ENCODE measurements around the gene SCAPER.

SCAPER gene

GRCh38 chr15:76398317-76399104 is 506.6 kb downstream of the SCAPER start:
- DNase-seq: no peak

GRCh38 chr15:76393614-76394013 is 511.5 kb downstream of the SCAPER start:
- no peak for DNase-seq

- no peak for DNase-seq
Measured at GRCh38 chr15:76391847-76392246, 513.3 kb downstream of the SCAPER start.

GRCh38 chr15:76391309-76391708 is 513.8 kb downstream of the SCAPER start:
- no peak for DNase-seq

DNA sequence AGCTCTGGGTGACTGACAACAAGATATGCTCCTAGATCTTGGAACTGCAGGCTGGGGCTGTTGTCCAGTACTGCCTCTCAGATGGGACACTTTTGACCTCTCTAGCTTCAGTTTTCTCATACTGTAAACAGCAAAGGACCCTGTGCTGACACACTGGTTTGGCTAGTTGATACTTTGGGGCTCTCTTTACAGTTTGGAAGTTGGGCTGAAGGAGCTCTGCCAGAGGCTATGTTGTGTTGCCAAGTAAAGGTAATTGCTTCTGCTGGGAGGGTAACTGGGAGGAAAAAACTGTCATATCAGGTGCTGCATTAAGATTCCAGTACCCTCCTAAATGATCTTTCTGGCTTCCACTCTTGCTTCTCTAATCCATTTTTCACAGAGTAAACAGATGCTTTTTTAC is 514.6 kb downstream of the SCAPER start:
- no peak for DNase-seq

GRCh38 chr15:76386926-76387325 is 518.2 kb downstream of the SCAPER start:
- no peak for DNase-seq

GRCh38 chr15:76386178-76386577 is 519.0 kb downstream of the SCAPER start:
- no peak for DNase-seq

DNA sequence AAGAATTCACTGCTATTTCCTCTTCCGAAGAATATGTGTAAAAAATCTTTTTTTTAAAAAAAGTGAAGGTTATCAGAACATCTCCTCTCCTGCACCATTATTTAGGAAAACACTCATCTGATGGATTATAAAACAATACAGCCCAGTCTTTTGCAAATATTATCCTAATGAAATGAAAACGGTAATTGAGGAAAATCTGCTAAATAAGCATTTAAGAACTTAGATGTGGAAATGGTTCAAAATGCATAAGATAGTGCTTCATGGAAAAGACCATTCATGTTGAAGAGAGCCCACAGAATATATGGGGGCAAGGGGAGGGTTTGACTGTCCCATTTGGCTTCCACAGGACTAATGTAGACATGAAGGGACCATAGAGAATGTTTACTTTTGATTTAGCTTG is 520.7 kb downstream of the SCAPER start:
- no peak for DNase-seq

GRCh38 chr15:76382987-76383728 is 522.0 kb downstream of the SCAPER start:
- DNase-seq: no peak

- DNase-seq: no peak
Measured at GRCh38 chr15:76381366-76381765, 523.8 kb downstream of the SCAPER start.

DNA sequence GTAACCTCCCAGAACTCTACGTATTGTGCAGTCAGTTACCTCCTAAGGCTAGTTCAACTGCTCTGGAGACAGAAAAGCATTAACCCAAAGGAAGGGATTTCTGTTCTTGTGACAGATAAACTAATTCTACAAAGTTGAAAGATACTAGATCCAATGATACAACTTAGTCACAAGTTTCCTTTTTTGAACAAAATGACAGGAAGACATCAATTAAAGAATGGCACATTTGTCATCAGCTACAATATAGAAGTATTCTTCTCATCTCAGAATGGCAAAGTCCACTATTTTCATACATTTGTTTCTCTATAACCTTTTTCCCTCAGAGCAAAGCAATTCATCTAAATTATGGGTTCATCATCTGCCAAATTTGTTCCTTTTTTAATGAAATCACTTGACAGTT is 524.9 kb downstream of the SCAPER start:
- no peak for DNase-seq

- no peak for DNase-seq
Measured at GRCh38 chr15:76378691-76379090, 526.4 kb downstream of the SCAPER start.

GRCh38 chr15:76377751-76378150 is 527.4 kb downstream of the SCAPER start:
- no peak for DNase-seq

DNA sequence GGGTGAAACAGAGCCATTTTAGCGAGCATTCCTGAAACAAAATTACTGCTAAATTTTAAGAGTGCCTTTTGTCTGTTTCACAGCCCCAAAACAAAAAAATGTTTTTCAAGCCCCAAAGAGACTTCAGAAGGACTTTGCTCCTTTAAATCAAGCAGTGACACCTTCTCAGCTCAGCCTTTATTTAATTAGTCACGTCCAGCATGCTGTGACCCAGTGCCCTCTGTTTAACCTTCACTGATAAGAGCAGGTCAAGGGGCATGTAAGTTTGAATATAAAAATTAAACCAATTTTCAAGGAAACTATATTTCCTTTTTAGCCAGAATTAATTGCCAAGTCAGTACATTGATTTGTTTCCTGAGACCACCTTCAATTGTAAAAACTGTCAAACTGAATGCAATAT is 527.9 kb downstream of the SCAPER start:
- no peak for DNase-seq

GRCh38 chr15:76376816-76377215 is 528.3 kb downstream of the SCAPER start:
- no peak for DNase-seq

DNA sequence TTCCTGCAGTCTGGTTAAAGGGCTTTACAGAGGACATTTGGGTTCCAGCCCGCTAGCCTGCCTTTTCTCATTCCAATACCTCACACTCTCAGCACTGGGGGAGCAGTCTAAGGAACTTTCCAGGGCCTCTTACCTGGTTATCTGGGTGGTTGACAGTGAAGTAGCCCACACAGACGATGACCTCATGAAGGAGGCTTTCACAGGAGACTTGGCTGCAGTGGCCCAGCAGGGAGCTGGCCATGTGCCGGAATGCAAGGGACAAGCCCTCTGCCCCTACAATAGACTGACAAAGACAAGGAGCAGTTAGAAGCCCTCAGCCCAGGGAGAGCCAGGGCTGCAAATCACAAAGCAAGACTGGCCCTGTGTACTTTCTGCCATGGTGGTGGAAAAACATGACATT is 529.1 kb downstream of the SCAPER start:
- no peak for DNase-seq

- DNase-seq: no peak
Measured at GRCh38 chr15:76368122-76368621, 537.0 kb downstream of the SCAPER start.

DNA sequence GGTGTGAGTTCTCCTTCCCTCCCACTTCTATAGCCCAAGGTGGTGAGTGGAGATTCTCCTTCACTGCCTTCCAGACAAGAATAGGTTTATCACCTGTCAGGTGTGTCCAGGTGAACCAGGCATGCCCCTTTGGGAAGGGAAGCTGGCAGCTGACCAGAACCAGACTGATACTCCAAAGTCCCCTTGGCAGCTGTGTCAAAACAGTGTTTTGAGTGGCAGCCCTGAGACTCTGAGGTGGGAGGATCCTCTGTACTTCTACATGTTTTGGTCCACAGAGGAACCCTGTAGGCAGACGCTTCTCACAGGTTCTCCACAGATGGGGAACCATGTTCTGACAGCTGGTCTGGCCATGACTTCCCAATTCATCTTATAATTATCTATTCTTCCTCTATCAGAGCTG is 538.4 kb downstream of the SCAPER start:
- no peak for DNase-seq

DNA sequence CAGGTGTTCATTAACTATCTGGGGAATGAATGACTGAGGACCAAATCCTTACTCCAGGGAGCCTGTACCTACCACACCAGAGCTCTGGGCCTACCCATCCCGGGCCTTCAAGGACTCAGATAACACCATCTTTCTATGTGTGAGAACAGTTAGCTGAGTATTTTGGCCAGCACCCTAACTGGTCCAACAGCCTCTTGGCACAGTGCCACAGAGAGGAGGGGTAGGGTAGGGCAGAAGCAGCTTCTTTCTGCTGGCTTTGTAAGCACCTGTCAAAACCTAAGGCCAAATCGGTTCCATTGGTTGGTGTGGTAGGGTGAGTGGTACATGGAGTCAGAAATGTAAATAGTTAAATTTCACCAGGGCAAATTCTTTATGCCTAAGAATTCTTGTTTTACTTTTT is 541.9 kb downstream of the SCAPER start:
- DNase-seq: no peak

DNA sequence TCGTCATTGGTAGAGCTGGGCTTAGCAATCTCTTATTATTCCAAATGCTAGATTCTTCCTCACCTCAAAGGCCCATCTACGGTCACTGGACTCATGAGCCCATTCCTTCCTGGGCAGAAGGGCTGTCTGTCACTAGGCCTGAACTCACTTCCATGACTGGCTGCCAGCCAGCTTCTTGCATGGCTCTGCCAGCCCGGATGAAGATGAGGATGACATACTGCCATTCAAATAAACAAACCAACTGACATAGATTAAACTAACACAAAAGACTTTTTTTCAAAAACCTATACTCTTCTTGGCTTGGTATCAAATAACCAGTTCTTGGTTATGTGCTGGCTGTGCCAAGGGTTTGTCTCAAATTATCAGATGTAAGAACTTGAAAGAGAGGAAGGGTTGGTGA is 544.7 kb downstream of the SCAPER start:
- DNase-seq: no peak

DNA sequence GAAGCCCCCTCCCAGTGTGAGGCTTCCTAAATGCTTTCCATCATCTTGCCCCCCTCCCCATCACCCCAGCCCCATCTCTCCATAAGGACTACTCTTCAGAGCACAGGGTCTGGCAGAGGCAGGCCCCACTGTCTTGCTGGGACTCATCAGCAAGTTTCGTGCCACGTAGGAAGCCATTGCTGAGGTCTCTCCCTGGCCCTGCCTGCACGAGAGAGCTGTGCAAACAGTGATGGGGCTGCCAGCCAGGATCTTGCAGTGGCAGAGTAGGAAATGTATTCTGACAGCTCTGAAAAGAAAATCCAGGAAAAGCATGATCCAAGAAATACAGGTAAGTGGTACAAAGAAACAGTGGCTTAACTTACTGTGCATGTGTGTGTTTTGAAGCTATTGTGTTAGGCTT is 546.0 kb downstream of the SCAPER start:
- no peak for DNase-seq

GRCh38 chr15:76358453-76358852 is 546.7 kb downstream of the SCAPER start:
- no peak for DNase-seq

DNA sequence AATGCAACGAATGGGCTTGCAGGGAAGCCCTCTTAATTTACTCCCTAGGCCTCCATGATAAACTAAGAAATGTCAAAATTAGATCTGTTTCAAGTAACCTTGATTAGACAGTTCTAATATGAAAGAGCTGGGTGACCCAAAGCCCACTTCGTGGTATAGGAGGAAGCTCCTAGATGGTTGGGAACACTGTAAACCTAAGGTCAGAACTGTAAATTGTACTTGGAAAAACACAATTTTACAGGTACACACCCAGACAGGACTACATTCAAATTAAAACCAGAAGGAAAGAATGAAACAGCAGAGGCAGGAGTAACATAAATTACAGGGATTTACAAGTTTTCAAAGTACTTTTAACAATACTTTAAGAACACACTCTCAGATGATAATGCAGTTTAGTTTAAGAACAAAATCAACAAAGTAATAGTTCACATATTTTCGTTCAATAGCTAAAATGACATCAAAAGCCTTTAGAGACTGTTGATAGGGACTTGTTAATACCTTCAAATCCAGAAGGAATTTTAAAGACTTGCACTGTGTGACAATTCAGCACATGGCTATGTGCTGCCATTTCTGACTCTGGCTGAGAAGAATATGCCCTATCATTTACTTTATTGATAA is 550.2 kb downstream of the SCAPER start:
- DNase-seq: no peak

GRCh38 chr15:76353903-76354302 is 551.2 kb downstream of the SCAPER start:
- DNase-seq: no peak
